ENCODE results near the gene ICA1.

- TF ChIP-seq, protein P1, sequence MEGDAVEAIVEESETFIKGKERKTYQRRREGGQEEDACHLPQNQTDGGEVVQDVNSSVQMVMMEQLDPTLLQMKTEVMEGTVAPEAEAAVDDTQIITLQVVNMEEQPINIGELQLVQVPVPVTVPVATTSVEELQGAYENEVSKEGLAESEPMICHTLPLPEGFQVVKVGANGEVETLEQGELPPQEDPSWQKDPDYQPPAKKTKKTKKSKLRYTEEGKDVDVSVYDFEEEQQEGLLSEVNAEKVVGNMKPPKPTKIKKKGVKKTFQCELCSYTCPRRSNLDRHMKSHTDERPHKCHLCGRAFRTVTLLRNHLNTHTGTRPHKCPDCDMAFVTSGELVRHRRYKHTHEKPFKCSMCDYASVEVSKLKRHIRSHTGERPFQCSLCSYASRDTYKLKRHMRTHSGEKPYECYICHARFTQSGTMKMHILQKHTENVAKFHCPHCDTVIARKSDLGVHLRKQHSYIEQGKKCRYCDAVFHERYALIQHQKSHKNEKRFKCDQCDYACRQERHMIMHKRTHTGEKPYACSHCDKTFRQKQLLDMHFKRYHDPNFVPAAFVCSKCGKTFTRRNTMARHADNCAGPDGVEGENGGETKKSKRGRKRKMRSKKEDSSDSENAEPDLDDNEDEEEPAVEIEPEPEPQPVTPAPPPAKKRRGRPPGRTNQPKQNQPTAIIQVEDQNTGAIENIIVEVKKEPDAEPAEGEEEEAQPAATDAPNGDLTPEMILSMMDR (IDR thresholded peaks at IDR 0.05), result no peak
- TF ChIP-seq POLR2AphosphoS5 (IDR thresholded peaks at IDR 0.05) (no peak), POLR2A (IDR thresholded peaks at IDR 0.05) (no peak), EP300 (IDR thresholded peaks at IDR 0.05) (no peak)
Observed at GRCh38 chr7:8094164-8095140, 167.5 kb downstream of the ICA1 start.

All from stomach (tissue), 4 donors.